Measurements from ENCODE around the gene TYW1B.
"Not testable (repeated sequence)": the region's sequence is repeated elsewhere in the genome, so short reads cannot be mapped to it uniquely, and the experiment has no call there.

Gene TYW1B

DNA sequence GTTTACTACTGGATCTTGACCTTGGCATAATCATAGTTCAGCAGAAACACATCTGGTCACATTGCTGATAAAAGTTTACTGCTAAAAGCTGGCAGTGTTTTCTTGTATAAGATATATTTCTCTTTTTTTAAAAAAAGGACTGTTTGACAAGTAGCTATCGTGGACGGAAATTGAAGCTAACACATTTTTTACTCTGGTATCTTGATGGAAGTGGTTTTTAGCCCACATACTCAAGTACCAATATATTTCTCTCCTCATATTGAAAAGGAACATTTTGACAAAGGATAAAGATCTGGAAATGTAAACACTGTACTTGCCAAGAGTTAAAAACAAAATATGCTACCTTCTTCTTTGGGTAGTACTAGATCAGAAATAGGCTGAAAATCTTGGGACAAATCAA, 137.8 kb downstream of the TYW1B start:
- not testable (repeated sequence) for DNase-seq

DNA sequence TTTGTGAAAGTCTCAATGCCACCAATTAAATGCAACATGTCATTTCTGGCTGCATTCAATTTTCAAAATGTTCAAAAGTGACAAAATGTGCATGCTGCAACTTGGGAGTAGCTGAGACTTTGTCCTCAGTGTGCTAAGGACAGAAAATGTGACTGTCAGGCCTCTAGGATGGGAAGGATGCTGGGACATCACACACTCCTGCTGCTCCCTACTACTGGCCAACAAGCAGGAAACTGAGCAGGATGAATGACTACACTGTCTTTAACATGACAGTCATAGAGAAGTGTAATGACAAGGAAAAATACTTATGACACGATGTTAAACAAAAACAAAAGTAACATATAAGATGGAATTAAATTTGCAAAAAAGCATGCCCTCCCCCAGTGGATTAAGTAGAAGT, 138.7 kb downstream of the TYW1B start:
- not testable (repeated sequence) for DNase-seq

DNA sequence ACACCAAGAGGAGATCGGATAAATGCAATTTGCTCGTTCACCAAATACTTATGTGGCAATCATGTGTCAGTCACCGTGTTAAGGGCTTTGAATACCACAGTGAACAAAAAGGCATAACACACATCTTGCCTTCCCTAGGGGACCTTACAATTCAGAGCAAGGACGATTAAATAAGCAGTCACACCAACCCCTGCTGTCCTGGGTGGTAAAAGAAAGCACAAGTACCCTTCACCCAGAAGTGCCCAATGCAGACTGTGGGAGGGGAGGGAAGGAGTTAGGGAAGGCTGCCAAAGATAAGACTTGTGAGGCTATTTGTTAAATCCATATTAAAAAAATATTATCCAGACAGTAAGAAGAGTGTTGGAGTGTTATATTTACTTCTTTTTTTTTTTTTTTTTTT, 146.8 kb downstream of the TYW1B start:
- not testable (repeated sequence) for DNase-seq

DNA sequence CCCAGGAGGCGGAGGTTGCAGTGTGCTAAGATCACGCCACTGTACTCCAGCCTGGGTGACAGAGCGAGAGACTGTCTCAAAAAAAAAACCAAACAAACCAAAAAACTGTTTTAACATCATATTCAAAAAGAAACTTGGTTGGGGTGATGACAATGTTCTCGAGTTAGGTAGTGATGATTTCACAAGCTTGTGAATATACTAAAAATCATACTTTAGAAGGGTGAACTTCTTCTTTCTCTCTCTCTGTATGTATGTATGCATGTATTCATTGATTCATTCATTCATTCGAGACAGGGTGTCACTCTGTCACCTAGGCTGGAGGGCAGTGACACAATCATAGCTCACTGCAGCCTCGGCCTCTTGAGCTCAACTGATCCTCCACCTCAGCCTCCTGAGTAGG, 151.1 kb downstream of the TYW1B start:
- not testable (repeated sequence) for DNase-seq

DNA sequence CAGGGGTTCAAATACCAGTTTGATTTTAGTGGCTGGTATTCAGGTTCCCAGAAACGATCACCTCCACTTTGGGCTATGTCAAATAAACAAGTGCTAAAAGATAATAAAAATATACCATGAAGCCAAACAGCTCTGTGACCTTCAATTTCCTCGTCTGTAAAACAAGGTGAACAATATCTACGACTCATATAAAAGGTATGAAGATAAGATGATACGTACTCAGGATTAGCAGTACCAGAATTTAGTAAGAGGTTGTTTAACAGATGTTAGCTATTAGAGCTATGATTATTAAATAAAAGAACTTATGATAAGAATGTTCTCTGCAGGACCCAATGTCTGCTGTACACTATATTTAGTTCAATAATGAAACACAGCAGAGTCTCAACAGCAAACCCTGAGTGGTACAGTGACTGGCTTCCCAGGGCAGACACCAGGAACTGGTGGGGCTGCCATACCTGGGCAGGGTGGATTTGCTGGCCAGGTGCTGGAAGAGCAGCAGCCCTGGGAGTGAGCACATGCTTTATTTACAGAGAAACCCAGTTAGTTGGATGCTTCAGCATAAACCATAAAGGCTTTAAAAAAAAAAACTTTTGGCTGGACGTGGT, 151.8 kb downstream of the TYW1B start:
- not testable (repeated sequence) for DNase-seq

DNA sequence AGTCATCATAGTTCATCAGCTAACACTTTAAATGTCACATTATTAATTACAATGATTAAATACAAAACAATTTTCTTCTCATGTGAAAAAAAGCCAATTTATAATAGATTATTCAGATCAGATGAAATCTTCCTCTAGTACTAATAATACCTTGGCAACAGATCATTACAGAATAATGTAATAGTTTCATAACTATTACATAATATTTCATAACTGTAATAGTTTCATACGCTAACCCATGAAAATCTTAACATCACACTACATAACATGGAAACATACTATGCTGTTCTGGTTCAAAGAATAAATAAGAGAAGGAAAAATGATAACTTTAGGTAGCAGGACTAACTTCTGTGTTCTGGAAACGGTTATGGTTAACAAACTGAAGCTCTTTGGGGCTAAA, 152.3 kb downstream of the TYW1B start:
- DNase-seq = not testable (repeated sequence)

DNA sequence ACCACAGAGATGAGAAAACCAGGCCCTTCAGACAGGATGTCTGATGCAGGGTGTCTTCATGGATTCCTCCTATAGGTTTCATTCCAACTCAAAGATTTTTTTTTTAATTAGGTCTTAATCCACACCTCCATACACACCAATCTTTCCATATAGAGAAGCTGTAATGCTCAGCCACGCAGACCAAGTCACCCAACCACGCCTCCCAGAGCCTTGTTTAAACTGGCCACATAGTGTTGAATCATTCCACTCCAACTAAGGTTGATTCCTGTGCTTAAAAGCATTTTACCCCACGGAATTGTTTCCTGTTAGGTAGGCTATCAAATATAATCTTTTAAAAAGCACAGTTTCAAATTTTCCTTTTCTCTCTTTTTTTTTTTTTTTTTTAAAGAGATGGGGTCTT, 153.6 kb downstream of the TYW1B start:
- no peak for DNase-seq

DNA sequence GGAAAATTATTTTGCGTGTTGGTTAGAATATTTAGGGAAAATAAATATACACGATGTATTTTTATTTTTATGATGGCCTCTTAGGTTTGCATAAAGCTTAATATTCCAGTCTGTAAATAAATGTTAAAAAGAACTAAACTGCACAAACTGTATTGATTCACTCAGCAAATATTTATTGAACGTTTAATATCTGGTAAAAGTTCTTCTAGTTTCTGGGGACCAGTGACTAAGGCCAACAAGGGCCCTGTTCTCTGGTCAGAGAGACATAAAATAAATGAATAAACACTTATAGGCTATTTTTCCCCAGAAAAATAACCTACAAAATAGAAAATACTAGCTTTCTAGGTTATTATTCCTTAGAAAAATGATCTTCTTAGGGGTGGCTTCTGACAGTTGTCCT, 157.2 kb downstream of the TYW1B start:
- DNase-seq = not testable (repeated sequence)

DNA sequence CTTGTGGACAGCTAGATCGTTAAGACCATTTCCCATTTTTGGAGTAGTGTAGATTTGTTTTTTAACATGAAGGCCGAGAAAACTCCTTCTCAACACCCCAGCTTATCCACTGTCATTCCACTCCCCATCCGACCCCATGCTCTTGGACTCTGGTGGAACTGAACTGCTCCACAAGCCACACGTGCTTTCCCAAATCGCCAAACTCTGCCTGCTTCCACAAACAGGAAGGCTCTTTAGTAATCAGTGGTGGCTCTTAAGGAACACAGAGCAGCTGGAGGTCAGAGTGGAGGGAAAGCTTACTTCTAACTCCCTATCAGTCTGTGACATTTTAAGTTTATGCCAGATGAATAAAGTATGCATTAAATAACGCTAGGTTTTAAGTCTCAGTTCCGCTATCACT, 159.6 kb downstream of the TYW1B start:
- DNase-seq = not testable (repeated sequence)

DNA sequence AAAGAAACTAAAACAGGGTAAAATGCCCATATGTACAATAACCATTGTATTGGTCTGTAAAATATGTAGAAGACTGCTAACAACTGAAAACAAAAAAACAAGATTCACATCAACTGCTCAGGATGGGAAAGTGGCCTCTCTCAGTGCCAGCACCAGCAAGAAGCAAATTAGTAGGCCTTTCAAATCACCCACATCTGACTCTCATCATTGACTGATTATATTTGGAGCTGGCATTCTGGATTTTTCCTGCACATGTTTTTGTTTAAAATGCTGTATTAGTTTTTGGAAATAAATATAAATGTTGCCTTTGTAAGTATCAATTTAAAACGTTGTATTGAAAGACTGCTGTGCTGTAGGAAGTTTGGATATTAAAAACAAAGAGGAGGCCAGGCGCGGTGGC, 161.0 kb downstream of the TYW1B start:
- DNase-seq = not testable (repeated sequence)

DNA sequence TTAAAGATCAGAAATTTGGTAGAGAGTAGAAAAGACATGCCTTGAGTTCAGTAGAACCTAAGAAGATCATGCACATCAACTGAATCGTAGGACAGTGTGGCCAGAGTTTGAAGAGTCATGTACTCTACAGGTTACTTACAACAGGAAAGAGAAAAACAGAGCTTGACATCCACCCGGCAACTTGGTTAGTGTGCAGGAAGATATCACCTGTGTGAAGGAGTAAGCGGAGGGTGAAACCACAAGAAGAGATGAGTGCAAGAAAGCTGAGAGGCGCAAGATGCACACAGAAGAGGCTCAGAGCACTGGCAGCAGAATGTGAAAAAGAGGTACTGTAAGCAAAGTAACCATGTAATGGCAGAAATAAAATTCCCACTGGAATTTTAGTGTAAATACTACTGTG, 179.4 kb downstream of the TYW1B start:
- not testable (repeated sequence) for DNase-seq

DNA sequence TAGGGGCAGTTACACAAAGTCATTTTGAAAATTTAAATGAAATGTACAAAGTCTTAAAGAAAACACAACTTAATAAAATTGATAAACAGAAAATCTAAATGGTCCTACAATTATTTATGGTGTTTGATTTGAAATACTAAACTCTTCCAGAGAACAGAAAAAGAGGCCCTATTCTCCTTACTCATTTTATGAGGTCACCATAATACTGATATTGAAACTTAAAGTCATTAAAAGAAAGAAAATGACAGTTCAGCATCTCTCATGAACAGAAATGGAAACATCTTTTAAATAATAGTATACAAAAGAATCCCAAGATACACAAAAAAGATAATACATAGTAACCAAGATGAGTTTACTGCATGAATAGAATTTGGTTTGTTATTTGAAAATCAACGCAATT, 184.3 kb downstream of the TYW1B start:
- DNase-seq = not testable (repeated sequence)

DNA sequence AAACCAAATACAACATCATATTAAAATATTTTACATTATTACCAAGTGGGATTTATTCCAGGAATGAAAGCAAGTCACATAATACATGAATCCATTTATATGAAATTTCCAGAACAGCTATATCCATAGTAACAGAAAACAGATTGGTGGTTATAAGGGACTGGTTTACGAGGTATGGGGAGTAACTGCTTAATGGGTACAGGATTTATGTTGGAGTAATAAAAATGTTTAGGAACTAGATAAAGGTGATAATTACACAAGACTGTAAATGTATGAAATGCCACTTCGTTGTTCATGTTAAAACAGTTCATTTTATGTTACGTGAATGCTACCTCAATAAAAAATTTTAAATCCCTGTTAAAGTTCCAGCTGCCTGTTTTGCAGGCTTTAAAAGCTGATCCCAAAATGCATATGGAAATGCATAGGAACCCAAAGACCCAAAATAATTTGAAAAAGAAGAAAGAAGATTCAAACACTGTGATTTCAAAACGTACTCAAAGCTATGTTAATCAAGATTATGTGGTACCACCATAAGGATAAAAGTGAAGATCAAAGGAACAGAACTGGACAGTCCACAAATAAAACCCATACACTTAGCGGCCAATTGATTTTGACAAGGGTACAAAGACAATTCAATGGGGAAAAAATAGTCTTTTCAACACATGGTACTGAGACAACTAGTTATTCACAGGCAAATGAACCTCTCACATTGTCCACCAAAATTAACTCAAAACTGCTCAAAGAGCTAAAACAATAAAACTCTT, 186.3 kb downstream of the TYW1B start:
- not testable (repeated sequence) for DNase-seq

DNA sequence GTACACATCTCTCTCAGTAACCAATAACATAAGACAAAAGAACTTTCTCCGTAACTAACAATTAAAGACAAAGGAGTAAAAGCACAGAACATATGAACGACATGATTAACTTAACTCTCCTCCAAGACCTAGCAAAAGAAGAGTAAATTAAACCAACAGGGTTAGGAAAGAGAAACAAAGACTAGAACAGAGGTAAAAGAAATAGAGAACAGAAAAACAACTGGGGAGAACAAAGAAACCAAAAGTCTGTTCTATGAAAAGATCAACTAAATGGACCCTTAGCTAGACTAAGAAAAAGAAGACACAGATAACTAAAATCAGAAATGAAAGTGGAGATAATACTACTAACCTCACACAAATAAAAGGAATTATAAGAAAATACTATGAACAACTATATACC, 187.3 kb downstream of the TYW1B start:
- DNase-seq = not testable (repeated sequence)

DNA sequence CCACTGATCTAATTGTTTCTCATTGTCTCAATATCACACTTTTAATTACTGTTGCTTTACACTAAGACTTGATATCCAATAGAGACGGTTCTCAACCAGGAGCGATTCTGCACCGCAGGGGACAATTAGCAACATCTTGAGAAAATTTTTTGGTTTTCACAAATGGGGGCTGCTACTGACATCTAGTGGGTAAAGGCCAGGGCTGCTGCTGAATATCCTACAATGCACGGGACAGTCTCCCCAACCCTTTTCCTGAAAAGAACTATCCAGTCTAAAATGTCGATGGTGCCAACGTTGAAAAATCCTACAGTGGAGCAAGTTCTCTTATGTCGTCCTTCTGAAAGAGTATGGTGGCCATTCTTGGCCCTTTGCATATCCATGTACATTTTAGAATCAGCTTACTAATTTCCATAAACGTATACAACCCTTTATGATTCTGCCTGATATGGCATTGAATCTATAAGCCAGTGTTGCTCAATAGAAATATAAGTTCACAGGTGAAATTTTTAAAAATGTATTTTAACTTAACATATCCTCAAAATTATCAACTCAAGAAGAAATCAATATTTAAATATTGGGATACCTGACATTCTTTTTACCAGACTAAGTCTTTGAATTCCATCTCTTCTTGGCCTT, 192.6 kb downstream of the TYW1B start:
- not testable (repeated sequence) for DNase-seq

DNA sequence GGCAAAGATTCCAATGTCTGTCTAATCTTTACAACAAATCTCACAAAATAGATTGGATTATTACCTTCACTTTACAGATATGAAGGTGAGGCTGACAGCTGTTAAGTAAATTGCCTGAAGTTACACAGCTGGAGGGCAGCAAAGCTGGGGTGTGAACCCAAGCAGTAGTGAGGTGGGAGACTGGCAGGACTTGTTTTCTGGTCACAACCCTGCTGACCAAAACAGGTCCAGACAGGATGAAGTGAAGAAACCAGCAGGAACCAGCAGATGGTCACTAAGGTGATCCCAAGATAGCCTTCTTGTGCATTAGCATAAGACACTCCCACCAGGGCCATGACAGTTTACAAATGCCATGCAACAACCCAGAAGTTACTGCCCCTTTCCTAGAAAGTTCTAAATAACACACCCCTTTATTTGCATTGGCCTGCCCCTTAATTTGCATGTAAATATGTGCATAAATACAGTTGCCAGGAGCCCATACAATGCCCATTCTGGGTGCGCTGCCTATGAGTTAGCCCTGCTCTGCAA, 195.2 kb downstream of the TYW1B start:
- DNase-seq = not testable (repeated sequence)

DNA sequence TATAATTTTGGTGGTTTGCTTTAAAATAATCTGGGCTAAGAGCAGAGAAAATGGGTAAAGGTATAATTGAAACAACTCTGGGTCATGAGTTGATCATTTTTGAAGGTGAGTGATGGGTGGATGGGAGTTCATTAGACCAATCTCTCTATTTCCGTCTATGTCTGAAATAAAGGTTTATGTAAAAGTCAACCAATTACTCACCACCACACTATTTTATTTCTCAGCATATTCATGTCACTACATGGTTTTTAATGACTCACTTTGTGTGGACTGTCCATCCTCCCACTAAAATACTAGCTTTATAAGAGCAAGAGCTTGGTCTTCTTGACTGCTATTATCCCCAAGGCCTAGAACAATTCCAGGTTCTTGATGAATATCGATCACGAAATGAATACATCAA, 199.6 kb downstream of the TYW1B start:
- not testable (repeated sequence) for DNase-seq

DNA sequence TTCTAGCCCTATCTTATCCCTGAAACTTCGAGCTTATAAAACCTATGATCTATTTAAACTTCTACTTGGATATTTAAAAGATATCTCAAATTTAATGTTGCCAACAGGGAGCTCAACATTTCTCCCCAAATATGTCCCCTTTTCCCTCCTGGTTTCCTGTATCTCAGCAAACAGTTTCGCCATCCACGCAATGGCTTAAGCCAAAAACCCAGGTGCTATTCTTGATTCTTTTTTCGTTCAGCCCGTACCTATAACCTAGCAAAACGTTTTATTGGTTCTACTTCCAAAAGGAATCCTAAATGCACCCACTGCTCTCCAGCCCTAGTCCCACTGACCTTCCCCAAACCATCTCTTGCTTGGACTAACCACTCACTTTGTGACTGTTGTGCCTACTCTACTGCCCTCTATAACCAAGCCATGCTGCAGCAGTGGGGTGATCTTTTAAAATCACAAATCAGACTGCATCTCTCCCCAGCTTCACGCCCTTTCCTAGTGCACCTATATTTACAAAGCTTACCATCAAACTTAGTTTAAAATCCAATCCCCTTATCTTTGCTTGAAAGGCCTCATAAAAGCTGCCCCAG, 201.5 kb downstream of the TYW1B start:
- DNase-seq = not testable (repeated sequence)

DNA sequence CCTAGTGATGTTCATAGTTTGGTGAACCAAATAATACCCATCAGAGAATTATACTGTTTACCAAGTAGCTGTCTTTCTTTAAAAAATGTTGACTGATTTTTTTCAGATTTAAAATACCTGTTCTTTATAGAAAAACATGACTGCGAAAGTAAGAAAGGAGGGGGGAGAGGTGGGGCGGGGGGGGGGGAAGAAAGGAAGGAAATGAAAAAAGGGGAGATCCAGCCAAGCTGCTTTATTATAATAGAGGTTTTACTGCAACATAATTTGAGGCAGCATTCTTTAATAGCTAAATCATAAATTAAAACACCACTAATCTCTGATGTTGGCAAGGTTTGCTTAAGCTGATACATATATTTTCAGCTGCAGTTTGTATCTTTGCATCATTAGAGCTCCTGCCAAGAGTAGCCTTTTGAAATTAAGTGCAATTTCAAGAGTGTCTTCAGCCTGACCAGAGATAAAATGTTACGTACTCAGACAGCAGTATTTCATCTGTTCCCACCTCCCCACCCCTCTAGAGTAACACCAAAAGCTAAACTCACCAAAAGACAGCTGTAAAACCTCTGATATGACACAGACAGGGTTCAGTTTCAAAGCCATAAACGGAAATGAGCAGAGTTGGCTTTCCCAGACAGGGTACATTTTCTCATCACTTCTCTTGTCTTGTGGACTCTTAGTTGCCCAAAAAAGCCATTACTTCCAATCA, 202.1 kb downstream of the TYW1B start:
- not testable (repeated sequence) for DNase-seq

DNA sequence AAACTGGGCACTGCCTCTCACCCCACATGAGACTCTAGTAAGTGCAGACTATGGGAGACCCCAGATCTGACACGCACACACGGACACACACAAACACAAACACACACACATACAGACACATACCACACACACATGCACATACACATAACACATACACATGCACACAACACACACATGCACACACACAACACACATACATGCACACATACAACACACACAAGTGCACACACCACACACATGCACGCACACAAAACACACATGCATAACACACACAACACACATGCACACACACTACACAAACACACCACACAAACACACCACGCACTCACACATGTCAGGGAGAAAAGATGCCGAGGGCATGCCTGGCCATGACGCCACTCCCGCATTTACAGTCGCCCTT, 205.5 kb downstream of the TYW1B start:
- no peak for DNase-seq

DNA sequence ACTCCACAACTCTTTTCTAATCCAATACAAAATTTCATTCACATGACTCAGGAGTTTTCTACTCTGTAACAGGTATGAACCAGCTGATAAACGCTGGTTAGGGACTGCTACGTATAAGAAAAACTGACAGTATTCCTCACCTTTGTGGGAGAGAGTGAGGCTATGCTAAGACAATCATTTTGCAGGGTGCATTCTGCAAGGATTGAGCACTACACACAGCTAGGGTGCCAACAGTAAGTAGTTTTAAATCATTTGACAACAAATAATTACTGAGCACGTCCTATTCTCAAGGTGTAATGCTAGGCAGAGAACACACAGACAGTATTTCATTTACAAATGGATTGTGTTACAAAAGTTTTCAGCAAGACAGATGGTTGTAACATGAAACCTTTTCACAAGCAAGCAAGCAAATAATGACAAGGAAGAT, 206.2 kb downstream of the TYW1B start:
- not testable (repeated sequence) for DNase-seq

DNA sequence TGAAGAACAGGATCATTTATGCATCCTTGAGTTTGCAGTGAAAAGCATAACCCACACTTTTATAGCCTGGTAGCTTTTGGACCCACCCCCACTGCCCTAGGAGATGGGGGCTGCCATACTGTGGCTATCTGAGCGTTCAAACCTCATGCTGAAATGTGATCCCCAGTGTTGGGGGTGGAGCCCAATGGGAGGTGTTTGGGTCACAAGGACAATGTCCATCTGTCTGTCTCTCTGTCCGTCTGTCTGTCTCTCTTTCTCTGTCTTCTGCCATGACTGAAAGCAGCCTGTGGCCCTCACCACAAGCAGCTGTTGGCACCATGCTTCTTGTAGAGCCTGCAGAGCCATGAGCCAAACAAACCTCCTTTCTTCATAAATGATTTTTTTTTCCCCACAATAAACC, 207.1 kb downstream of the TYW1B start:
- not testable (repeated sequence) for DNase-seq
